ENCODE results near the gene MAGI2. TPM values are rescaled to one million over a fixed set of nuclear protein-coding genes. Genes with fewer than 3 reads are reported as not detected.
"Not testable (repeated sequence)": the region's sequence is repeated elsewhere in the genome, so short reads cannot be mapped to it uniquely, and the experiment has no call there.

MAGI2 gene
- total RNA-seq, 1 donor from 2014 or later = 2.5 TPM

DNA sequence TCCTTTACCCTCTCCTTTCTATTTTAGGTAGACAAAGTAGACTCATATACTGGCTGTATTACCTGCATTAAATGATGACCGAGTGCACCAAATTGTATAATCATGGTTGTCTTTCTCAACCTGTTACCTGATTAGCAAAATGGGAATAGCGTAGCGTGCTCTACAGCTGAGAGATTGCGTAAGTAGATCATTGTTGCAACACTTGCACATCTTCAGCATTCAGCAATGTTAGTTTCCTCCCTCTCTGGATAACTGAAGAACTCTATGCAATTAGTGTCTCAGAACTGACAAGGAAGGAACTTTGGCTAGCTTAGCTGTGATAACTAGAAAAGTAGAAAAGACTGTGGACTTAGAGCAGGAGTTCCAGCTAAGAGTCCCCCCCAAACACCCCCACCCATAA lies 867.5 kb downstream of the MAGI2 start:
- DNase-seq (ENCODE audit: low read depth) = no peak
- TF ChIP-seq, protein P1, sequence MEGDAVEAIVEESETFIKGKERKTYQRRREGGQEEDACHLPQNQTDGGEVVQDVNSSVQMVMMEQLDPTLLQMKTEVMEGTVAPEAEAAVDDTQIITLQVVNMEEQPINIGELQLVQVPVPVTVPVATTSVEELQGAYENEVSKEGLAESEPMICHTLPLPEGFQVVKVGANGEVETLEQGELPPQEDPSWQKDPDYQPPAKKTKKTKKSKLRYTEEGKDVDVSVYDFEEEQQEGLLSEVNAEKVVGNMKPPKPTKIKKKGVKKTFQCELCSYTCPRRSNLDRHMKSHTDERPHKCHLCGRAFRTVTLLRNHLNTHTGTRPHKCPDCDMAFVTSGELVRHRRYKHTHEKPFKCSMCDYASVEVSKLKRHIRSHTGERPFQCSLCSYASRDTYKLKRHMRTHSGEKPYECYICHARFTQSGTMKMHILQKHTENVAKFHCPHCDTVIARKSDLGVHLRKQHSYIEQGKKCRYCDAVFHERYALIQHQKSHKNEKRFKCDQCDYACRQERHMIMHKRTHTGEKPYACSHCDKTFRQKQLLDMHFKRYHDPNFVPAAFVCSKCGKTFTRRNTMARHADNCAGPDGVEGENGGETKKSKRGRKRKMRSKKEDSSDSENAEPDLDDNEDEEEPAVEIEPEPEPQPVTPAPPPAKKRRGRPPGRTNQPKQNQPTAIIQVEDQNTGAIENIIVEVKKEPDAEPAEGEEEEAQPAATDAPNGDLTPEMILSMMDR (IDR thresholded peaks at IDR 0.05; ENCODE audit: insufficient read depth, low read length, poor library complexity, severe bottlenecking) = no peak
- Histone ChIP-seq H3K36me3 (ENCODE audit: control insufficient read depth, insufficient read depth, low read length) (no peaks in the 10 kb centered on the region), H3K27me3 (ENCODE audit: control insufficient read depth, insufficient read depth, low read length) (no peaks in the 10 kb centered on the region), H3K4me3 (ENCODE audit: low read depth, low read length) (no peak overlapping the region)

DNA sequence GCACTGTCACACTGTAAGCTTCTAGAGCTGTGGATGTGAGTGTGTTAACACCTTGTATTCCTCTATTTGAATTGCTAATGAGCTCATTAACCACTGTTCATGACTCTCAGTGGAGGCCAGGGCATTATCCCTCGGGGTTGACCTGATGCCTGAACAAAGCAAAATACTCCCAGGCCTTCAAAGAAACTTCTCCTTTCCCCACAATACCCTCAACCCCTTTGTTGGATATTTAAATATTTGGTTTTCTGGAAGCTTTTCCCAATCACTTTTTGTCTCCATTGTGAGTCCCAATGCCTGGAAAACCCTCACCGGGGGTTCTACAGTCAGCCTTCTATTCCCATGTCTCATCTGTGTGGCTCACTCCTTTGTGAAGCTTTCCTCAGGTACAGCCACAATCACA lies 874.8 kb downstream of the MAGI2 start:
- Histone ChIP-seq H3K4me3 (ENCODE audit: low read depth, low read length) (no peak overlapping the region), H3K36me3 (ENCODE audit: control insufficient read depth, insufficient read depth, low read length) (no peaks in the 10 kb centered on the region), H3K27me3 (ENCODE audit: control insufficient read depth, insufficient read depth, low read length) (no peaks in the 10 kb centered on the region)
- TF ChIP-seq, protein P1 (IDR thresholded peaks at IDR 0.05; ENCODE audit: insufficient read depth, low read length, poor library complexity, severe bottlenecking) = no peak
- DNase-seq (ENCODE audit: low read depth) = no peak

DNA sequence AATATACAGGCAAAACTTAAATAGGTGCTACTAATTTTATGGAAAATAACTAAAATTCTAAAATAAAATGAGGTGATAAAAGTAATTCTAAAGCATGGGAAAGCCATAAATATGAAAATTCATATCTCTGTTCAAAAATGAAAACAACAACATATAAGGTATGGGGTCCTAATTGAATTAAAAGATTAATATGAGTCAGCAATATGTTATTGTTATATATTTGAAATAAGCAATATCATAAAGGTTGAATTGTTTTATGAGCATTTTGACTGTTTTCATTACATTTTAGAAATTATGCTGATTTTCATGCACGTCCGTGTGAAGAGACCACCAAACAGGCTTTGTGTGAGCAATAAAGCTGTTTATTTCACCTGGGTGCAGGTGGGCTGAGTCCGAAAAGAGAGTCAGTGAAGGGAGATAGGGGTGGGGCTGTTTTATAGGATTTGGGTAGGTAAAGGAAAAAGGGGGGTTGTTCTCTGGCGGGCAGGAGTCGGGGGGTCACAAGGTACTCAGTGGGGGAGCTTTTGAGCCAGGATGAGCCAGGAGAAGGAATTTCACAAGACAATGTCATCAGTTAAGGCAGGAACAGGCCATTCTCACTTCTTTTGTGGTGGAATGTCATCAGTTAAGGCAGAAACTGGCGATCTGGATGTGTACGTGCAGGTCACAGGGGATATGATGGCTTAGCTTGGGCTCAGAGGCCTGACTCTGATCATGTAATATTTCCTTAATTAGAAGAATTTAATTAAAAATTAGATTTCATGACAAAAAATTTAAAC lies 876.1 kb downstream of the MAGI2 start:
- not testable (repeated sequence) for DNase-seq (ENCODE audit: low read depth)

DNA sequence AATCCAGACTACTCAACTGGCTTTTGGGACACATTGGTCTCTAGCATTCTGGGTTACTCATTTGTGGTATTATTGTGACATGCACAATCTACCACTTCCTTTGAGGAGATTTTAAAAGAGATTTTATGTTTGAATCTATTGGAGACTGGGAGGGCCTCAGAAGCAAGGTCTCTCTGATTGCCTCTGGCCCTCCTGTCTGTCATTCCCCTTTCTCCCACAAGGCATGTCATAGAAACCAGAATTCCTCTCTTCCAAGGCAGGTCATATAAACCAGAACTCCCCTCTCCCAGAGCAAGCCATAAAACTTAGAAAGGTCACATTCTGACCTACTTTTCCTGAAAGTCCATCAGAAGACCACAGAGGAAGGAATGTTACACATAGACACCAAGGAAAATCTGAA lies 877.2 kb downstream of the MAGI2 start:
- Histone ChIP-seq H3K4me3 (ENCODE audit: low read depth, low read length) (no peak overlapping the region), H3K27me3 (ENCODE audit: control insufficient read depth, insufficient read depth, low read length) (no peaks in the 10 kb centered on the region), H3K36me3 (ENCODE audit: control insufficient read depth, insufficient read depth, low read length) (no peaks in the 10 kb centered on the region)
- TF ChIP-seq, protein P1 (IDR thresholded peaks at IDR 0.05; ENCODE audit: insufficient read depth, low read length, poor library complexity, severe bottlenecking) = no peak
- no peak for DNase-seq (ENCODE audit: low read depth)

More for the DNA sequence above, 876.1 kb downstream of the MAGI2 start:
- not testable (repeated sequence) for H3K36me3 ChIP-seq (ENCODE audit: control insufficient read depth, insufficient read depth, low read length); H3K27me3 ChIP-seq (ENCODE audit: control insufficient read depth, insufficient read depth, low read length); H3K4me3 ChIP-seq (ENCODE audit: low read depth, low read length)

DNA sequence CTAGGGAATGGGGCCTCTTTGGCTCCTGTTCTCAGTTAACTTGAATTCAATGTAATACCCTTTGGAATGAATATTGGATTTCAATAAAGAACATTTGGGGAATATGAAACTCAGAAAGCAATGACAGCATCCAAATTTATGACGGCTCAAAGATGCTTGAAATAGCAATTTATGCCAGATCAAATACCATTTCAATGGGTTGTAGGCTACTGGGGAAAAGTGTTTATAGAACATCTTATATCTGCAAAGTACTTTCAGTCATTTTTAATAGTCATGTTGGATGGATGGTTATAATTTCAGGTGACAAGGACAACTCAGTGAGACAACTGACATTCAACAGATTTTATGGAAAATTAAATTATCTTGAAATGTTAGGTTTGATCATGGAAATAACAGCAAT lies 882.2 kb downstream of the MAGI2 start:
- H3K27me3 ChIP-seq (ENCODE audit: control insufficient read depth, insufficient read depth, low read length) = no peaks in the 10 kb centered on the region
- DNase-seq (ENCODE audit: low read depth) = no peak

DNA sequence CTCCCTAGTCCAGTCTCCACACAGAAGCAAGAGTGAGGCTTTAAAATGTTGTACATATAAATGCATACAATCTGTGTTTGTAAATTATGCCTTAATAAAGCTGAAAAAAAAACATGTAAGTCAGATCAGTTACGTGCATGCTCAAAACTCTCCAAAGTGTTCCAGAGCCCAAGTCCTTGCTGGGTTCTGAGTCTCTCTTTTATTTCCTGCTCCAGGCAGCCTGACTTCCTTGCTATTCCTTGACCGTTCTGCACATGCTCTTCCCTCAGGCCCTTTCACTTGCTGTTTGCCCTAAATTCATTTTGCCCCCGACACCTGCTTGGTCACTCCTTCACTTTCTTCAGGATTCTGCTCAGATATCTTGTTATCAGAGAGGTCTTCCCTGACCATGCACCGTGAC lies 884.8 kb downstream of the MAGI2 start:
- Histone ChIP-seq H3K36me3 (ENCODE audit: control insufficient read depth, insufficient read depth, low read length) (no peaks in the 10 kb centered on the region), H3K27me3 (ENCODE audit: control insufficient read depth, insufficient read depth, low read length) (no peaks in the 10 kb centered on the region), H3K4me3 (ENCODE audit: low read depth, low read length) (no peak overlapping the region)
- no peak for DNase-seq (ENCODE audit: low read depth)
- TF ChIP-seq, protein P1 (IDR thresholded peaks at IDR 0.05; ENCODE audit: insufficient read depth, low read length, poor library complexity, severe bottlenecking) = no peak

More for the DNA sequence above, 882.2 kb downstream of the MAGI2 start:
- H3K36me3 ChIP-seq (ENCODE audit: control insufficient read depth, insufficient read depth, low read length) = no peaks in the 10 kb centered on the region
- H3K4me3 ChIP-seq (ENCODE audit: low read depth, low read length) = no peak overlapping the region
- TF ChIP-seq, protein P1 (IDR thresholded peaks at IDR 0.05; ENCODE audit: insufficient read depth, low read length, poor library complexity, severe bottlenecking) = no peak

Data from kidney epithelial cell (primary cell).